PFSK-1 (cell line): Measurements from ENCODE around the gene GRIK3.

Experiments
- FOXP2 ChIP-seq: optimal IDR thresholded peaks from 2 replicates; pipeline ENCODE3; 2011; ENCODE audit warnings: borderline replicate concordance, control low read depth, inconsistent platforms; ENCODE audit not compliant: insufficient read depth; ENCODE audit errors: extremely low read length, extremely low read depth
- POLR2AphosphoS5 ChIP-seq: IDR thresholded peaks from 2 replicates; pipeline ENCODE4 v1.6.1; 2012; ENCODE audit warnings: low read depth, mild to moderate bottlenecking, control low read depth, low read length, moderate library complexity
- REST ChIP-seq, 2 experiments: IDR thresholded peaks; 2 replicates each; pipeline versions ENCODE4 v1.6.1 to v1.8.0; 2011 to 2012; ENCODE audit warnings: low read depth in 2 of 2, low read length in 2 of 2, control low read depth in 1 of 2, inconsistent platforms in 1 of 2, mild to moderate bottlenecking in 1 of 2, moderate library complexity in 1 of 2; ENCODE audit not compliant: insufficient read depth in 1 of 2
- SIN3A ChIP-seq: IDR thresholded peaks from 2 replicates; pipeline ENCODE4 v1.6.1; 2012; ENCODE audit warnings: mild to moderate bottlenecking, low read length, moderate library complexity, borderline replicate concordance; ENCODE audit not compliant: insufficient read depth
- TAF1 ChIP-seq: IDR thresholded peaks from 2 replicates; pipeline ENCODE4 v1.6.1; 2012; ENCODE audit warnings: low read length, control low read depth, borderline replicate concordance; ENCODE audit not compliant: insufficient read depth

GRIK3 gene

GRCh38 chr1:36986241-36986985 is 47.9 kb downstream of the GRIK3 start:
- TF ChIP-seq TAF1 (no peak), FOXP2 (no peak), POLR2AphosphoS5 (no peak), SIN3A (no peak), REST (IDR thresholded peaks at IDR 0.05; ENCODE audit: insufficient read depth in 1 of 2, low read depth in 2 of 2, low read length in 2 of 2) (no peak)

- TF ChIP-seq FOXP2 (no peak), REST (IDR thresholded peaks at IDR 0.05; ENCODE audit: insufficient read depth in 1 of 2, low read depth in 2 of 2, low read length in 2 of 2) (no peak), TAF1 (no peak), SIN3A (no peak), POLR2AphosphoS5 (no peak)
These were observed 49.6 kb downstream of the GRIK3 start for GRCh38 chr1:36984675-36985074.

GRCh38 chr1:36984026-36984425 is 50.3 kb downstream of the GRIK3 start:
- TF ChIP-seq FOXP2, result no peak
- no peak for TF ChIP-seq TAF1
- TF ChIP-seq SIN3A, result no peak
- TF ChIP-seq REST (IDR thresholded peaks at IDR 0.05; ENCODE audit: insufficient read depth in 1 of 2, low read depth in 2 of 2, low read length in 2 of 2), result no peak
- TF ChIP-seq POLR2AphosphoS5, result no peak

- no peak for TF ChIP-seq REST (IDR thresholded peaks at IDR 0.05; ENCODE audit: insufficient read depth in 1 of 2, low read depth in 2 of 2, low read length in 2 of 2)
These were observed 51.6 kb downstream of the GRIK3 start for GRCh38 chr1:36982709-36983108.
